SW 1271 (cell line): ENCODE data around the gene VPS36.
"Not testable (repeated sequence)": the region's sequence is repeated elsewhere in the genome, so short reads cannot be mapped to it uniquely, and the experiment has no call there.

Source experiments
- DNase-seq, 2 experiments: peaks; one replicate each; lab custom pipeline; 2025; lab: John Stamatoyannopoulos, UW

The VPS36 gene

GRCh38 chr13:52374873-52375411, 75.5 kb downstream of the VPS36 start:
- DNase-seq = no peak

- DNase-seq = no peak
These were observed 76.0 kb downstream of the VPS36 start for GRCh38 chr13:52374389-52374788.

GRCh38 chr13:52373277-52373676, 77.2 kb downstream of the VPS36 start:
- not testable (repeated sequence) for DNase-seq

- no peak for DNase-seq
These were observed 78.6 kb downstream of the VPS36 start for GRCh38 chr13:52371736-52372247.

- DNase-seq = no peak
These were observed 84.1 kb downstream of the VPS36 start for GRCh38 chr13:52366291-52366690.
